CD14-positive monocyte (primary cell): Measurements from ENCODE around the gene HNRNPAB. TPM values are rescaled to one million over a fixed set of nuclear protein-coding genes. Genes with fewer than 3 reads are reported as not detected.

Experiments used
- DNase-seq, 3 donors: peaks; one replicate each; pipeline ENCODE4 v3.0.0-alpha.2; 2011 to 2022
- H2AFZ ChIP-seq: 2 replicates; pipeline ENCODE4 v1.6.0; 2012; ENCODE audit warnings: mild to moderate bottlenecking, low read depth, low read length, inconsistent platforms; ENCODE audit not compliant: insufficient read depth, poor library complexity, severe bottlenecking
- H3K27ac ChIP-seq, 2 donors: 1 replicate in 1 of 2; 2 replicates in 1 of 2; pipeline ENCODE4 v1.5.1; 2012 to 2013; ENCODE audit warnings: low read length in 2 of 2, control low read depth in 1 of 2, inconsistent platforms in 1 of 2, low read depth in 1 of 2, mild to moderate bottlenecking in 1 of 2
- H3K27me3 ChIP-seq, 2 donors: one replicate each; pipeline versions ENCODE4 v1.6.0 to v1.6.1; 2011 to 2013; ENCODE audit warnings: low read length in 2 of 2; ENCODE audit not compliant: control insufficient read depth in 2 of 2, insufficient read depth in 2 of 2
- H3K36me3 ChIP-seq, 2 donors: replicated peaks in 1 of 2; 1 replicate in 1 of 2; 2 replicates in 1 of 2; pipeline versions ENCODE4 v1.5.1 to v1.6.1; 2012 to 2013; ENCODE audit warnings: low read length in 2 of 2, control low read depth in 1 of 2, inconsistent platforms in 1 of 2, mild to moderate bottlenecking in 1 of 2; ENCODE audit not compliant: insufficient read depth in 2 of 2, control insufficient read depth in 1 of 2
- H3K4me1 ChIP-seq, 2 donors: 1 replicate in 1 of 2; 2 replicates in 1 of 2; pipeline versions ENCODE4 v1.5.1 to v1.6.1; 2012 to 2013; ENCODE audit warnings: low read length in 2 of 2, control low read depth in 1 of 2, inconsistent platforms in 1 of 2, mild to moderate bottlenecking in 1 of 2, moderate library complexity in 1 of 2; ENCODE audit not compliant: insufficient read depth in 2 of 2, control insufficient read depth in 1 of 2
- H3K4me2 ChIP-seq: replicated peaks from 2 replicates; pipeline ENCODE3; 2012; ENCODE audit warnings: low read length, moderate library complexity, mild to moderate bottlenecking; ENCODE audit not compliant: poor library complexity, severe bottlenecking; ENCODE audit errors: extremely low read depth
- H3K4me3 ChIP-seq, 3 experiments: fragments of 200-600 bp in 1 of 3; sonication (generic) in 1 of 3; replicated peaks in 1 of 3; 1 replicate in 2 of 3; 2 replicates in 1 of 3; pipeline ENCODE4 v1.5.1; 2011 to 2013; ENCODE audit warnings: low read length in 3 of 3, mild to moderate bottlenecking in 3 of 3, control low read depth in 2 of 3, low read depth in 2 of 3, inconsistent platforms in 1 of 3, moderate library complexity in 1 of 3
- H3K79me2 ChIP-seq: 2 replicates; pipeline ENCODE4 v1.6.0; 2012; ENCODE audit warnings: mild to moderate bottlenecking, control low read depth, inconsistent platforms, low read length, moderate library complexity; ENCODE audit not compliant: insufficient read depth
- H3K9ac ChIP-seq: 2 replicates; pipeline ENCODE4 v1.6.0; 2017; ENCODE audit warnings: low read length, mild to moderate bottlenecking; ENCODE audit not compliant: insufficient read depth, poor library complexity, severe bottlenecking
- H3K9me3 ChIP-seq, 2 donors: replicated peaks in 1 of 2; 1 replicate in 1 of 2; 2 replicates in 1 of 2; pipeline versions ENCODE4 v1.5.1 to v1.6.1; 2012 to 2013; ENCODE audit warnings: low read length in 2 of 2, control low read depth in 1 of 2; ENCODE audit not compliant: control insufficient read depth in 1 of 2, insufficient read depth in 1 of 2
- H4K20me1 ChIP-seq: 2 replicates; pipeline ENCODE4 v1.6.0; 2012; ENCODE audit warnings: mild to moderate bottlenecking, low read length, control low read depth, moderate library complexity; ENCODE audit not compliant: insufficient read depth
- H3K27ac Mint-ChIP-seq, 7 donors: one replicate each; pipeline ENCODE4 v1.8.0; 2020; ENCODE audit warnings: mild to moderate bottlenecking in 7 of 7, mixed read lengths in 7 of 7, moderate library complexity in 6 of 7, inconsistent platforms in 2 of 7
- H3K27me3 Mint-ChIP-seq, 3 donors: one replicate each; pipeline ENCODE4 v1.8.0; 2021 to 2022; ENCODE audit warnings: low read depth in 3 of 3, mild to moderate bottlenecking in 3 of 3, mixed read lengths in 3 of 3, moderate library complexity in 3 of 3, inconsistent platforms in 1 of 3
- H3K36me3 Mint-ChIP-seq, 2 donors: one replicate each; pipeline ENCODE4 v1.8.0; 2020; ENCODE audit warnings: mixed read lengths in 2 of 2, inconsistent platforms in 1 of 2, mild to moderate bottlenecking in 1 of 2
- H3K4me1 Mint-ChIP-seq: one replicate; pipeline ENCODE4 v1.8.0; 2020; ENCODE audit warnings: mild to moderate bottlenecking, mixed read lengths
- H3K4me3 Mint-ChIP-seq, 2 donors: one replicate each; pipeline ENCODE4 v1.8.0; 2020; ENCODE audit warnings: mild to moderate bottlenecking in 2 of 2, mixed read lengths in 2 of 2, moderate library complexity in 1 of 2
- H3K9me3 Mint-ChIP-seq, 7 donors: one replicate each; pipeline ENCODE4 v1.8.0; 2020 to 2022; ENCODE audit warnings: mixed read lengths in 7 of 7, mild to moderate bottlenecking in 6 of 7, moderate library complexity in 6 of 7, inconsistent platforms in 2 of 7
- CTCF ChIP-seq: fragments of 200-600 bp; IDR thresholded peaks from one replicate; pipeline ENCODE4 v1.8.0; 2022; ENCODE audit warnings: antibody characterized with exemption, mild to moderate bottlenecking
- WGBS: methylation state at CpG from one replicate; pipeline ENCODE4 v1.1.5; 2013; ENCODE audit warnings: missing lambda C conversion rate; ENCODE audit not compliant: insufficient coverage; 5-methylcytosine and 5-hydroxymethylcytosine counted together
- intact Hi-C, 2 donors: fragments of 100-400 bp; cut with micrococcal nuclease; formaldehyde crosslinking; loops; one replicate each; pipeline versions ENCODE4 v1.15.0 to v1.15.1; 2023
- polyA plus RNA-seq, 3 donors: library from polyadenylated mRNA; depleted of rRNA in 1 of 3; unstranded in 2 of 3; stranded (reverse) in 1 of 3; fragments of 300-500 nt in 2 of 3; fragments of >200 nt in 1 of 3; fragmentation: Illumina TruSeq in 2 of 3; gene quantifications; 1 replicate in 2 of 3; 2 replicates in 1 of 3; pipeline ENCODE4 v1.2.3, GENCODE V29; 2012 to 2021

HNRNPAB gene
- polyA plus RNA-seq, 3 donors: 44.8 to 59.4 (median 54.2) TPM

GRCh38 chr5:178212241-178213002 lies 8.1 kb downstream of the HNRNPAB start:
- no peak for DNase-seq
- Histone ChIP-seq H4K20me1 (peaks cover 97% of the 10 kb centered on the region), H3K27ac (no peak overlapping the region), H3K4me3 (no peak overlapping the region), H3K9ac (no peak overlapping the region), H3K4me1 (peaks cover 19 to 31% of the 10 kb centered on the region in 2 donors), H3K36me3 (peaks cover 87 to 97% of the 10 kb centered on the region in 2 donors), H3K4me2 (no peak overlapping the region), H2AFZ (no peak overlapping the region), H3K79me2 (peaks cover 64% of the 10 kb centered on the region), H3K9me3 (no peaks in the 10 kb centered on the region), H3K27me3 (no peaks in the 10 kb centered on the region)
- H3K27me3 Mint-ChIP-seq: peaks cover 0 to 1% (median 0%) of the 10 kb centered on the region in 3 donors
- intact Hi-C loops: no loop called here
- no peak for TF ChIP-seq CTCF
- H3K4me1 Mint-ChIP-seq: peaks cover 31% of the 10 kb centered on the region
- 100% methylated on average over 1 of the region's 3 CpGs for WGBS
- H3K27ac Mint-ChIP-seq: peak overlapping the region in 2 of 7 donors; percentile 42 to 74
- no peak overlapping the region for H3K4me3 Mint-ChIP-seq
- H3K36me3 Mint-ChIP-seq: peaks cover 82 to 94% of the 10 kb centered on the region in 2 donors
- peaks cover 0 to 2% (median 0%) of the 10 kb centered on the region in 7 donors for H3K9me3 Mint-ChIP-seq

GRCh38 chr5:178213003-178213461 lies 8.7 kb downstream of the HNRNPAB start:
- TF ChIP-seq CTCF: no peak
- 75% methylated on average over 2 of the region's 4 CpGs for WGBS
- H3K9ac ChIP-seq: no peak overlapping the region
- peaks cover 76 to 93% of the 10 kb centered on the region in 2 donors for H3K36me3 Mint-ChIP-seq
- peaks cover 81 to 96% of the 10 kb centered on the region in 2 donors for H3K36me3 ChIP-seq
- H3K4me1 ChIP-seq: peaks cover 19 to 28% of the 10 kb centered on the region in 2 donors
- DNase-seq: no peak
- H4K20me1 ChIP-seq: peaks cover 91% of the 10 kb centered on the region
- no peak overlapping the region for H3K4me3 ChIP-seq
- no peak overlapping the region for H2AFZ ChIP-seq
- H3K9me3 Mint-ChIP-seq: peaks cover 0 to 2% (median 0%) of the 10 kb centered on the region in 7 donors
- H3K27me3 Mint-ChIP-seq: peaks cover 0 to 1% (median 0%) of the 10 kb centered on the region in 3 donors
- H3K27ac Mint-ChIP-seq: peak overlapping the region in 4 of 7 donors; percentile 32 to 74 (median 59)
- no peaks in the 10 kb centered on the region for H3K9me3 ChIP-seq
- H3K27ac ChIP-seq: no peak overlapping the region
- no peak overlapping the region for H3K4me2 ChIP-seq
- no peaks in the 10 kb centered on the region for H3K27me3 ChIP-seq
- intact Hi-C loops: no loop called here
- H3K79me2 ChIP-seq: peaks cover 57% of the 10 kb centered on the region
- peaks cover 25% of the 10 kb centered on the region for H3K4me1 Mint-ChIP-seq
- H3K4me3 Mint-ChIP-seq: no peak overlapping the region
